NK-92 (cell line): ENCODE data around the gene PRKCSH.
"Not testable (repeated sequence)": the region's sequence is repeated elsewhere in the genome, so short reads cannot be mapped to it uniquely, and the experiment has no call there.

Source experiments
- DNase-seq: peaks from one replicate; lab custom pipeline; 2025; ENCODE audit not compliant: unreplicated experiment; lab: John Stamatoyannopoulos, UW

Gene PRKCSH

GRCh38 chr19:11435057-11435832 lies at the start of gene PRKCSH, which contains the start of gene ODAD3:
Gene PRKCSH, plus strand, starts transcription at chr19:11435635. Its CDS starts 483 bp downstream, at chr19:11436118.
Gene ODAD3, minus strand, starts transcription at chr19:11435121. Its CDS starts 105 bp downstream, at chr19:11435016.
- DNase-seq: peak; percentile 91

- DNase-seq: no peak
Measured at GRCh38 chr19:11387162-11388034, 48.0 kb upstream of the PRKCSH start.

GRCh38 chr19:11390359-11390758 lies 45.1 kb upstream of the PRKCSH start:
- no peak for DNase-seq

- DNase-seq: no peak
Measured at GRCh38 chr19:11390933-11391680, 44.3 kb upstream of the PRKCSH start.

- DNase-seq: no peak
Measured at GRCh38 chr19:11397089-11397610, 38.3 kb upstream of the PRKCSH start.

- no peak for DNase-seq
Measured at GRCh38 chr19:11399667-11400066, 35.8 kb upstream of the PRKCSH start.

- no peak for DNase-seq
Measured at GRCh38 chr19:11400798-11401197, 34.6 kb upstream of the PRKCSH start.

GRCh38 chr19:11401808-11402543 lies 33.5 kb upstream of the PRKCSH start:
- no peak for DNase-seq

- DNase-seq: no peak
Measured at GRCh38 chr19:11404588-11405222, 30.7 kb upstream of the PRKCSH start.

- DNase-seq: no peak
Measured at GRCh38 chr19:11405846-11406643, 29.4 kb upstream of the PRKCSH start.

GRCh38 chr19:11406703-11407236 lies 28.7 kb upstream of the PRKCSH start:
- not testable (repeated sequence) for DNase-seq

- DNase-seq: no peak
Measured at GRCh38 chr19:11408591-11408990, 26.8 kb upstream of the PRKCSH start.

GRCh38 chr19:11410682-11411081 lies 24.8 kb upstream of the PRKCSH start:
- DNase-seq: no peak

- no peak for DNase-seq
Measured at GRCh38 chr19:11414544-11414943, 20.9 kb upstream of the PRKCSH start.

- no peak for DNase-seq
Measured at GRCh38 chr19:11416346-11417052, 18.9 kb upstream of the PRKCSH start.

- no peak for DNase-seq
Measured at GRCh38 chr19:11418094-11418548, 17.3 kb upstream of the PRKCSH start.

GRCh38 chr19:11418549-11419506 lies 16.6 kb upstream of the PRKCSH start, which contains the start of gene RGL3:
Gene RGL3, minus strand, starts transcription at chr19:11419314. Its CDS starts 36 bp downstream, at chr19:11419278.
- DNase-seq: no peak
